H9 (cell line): ENCODE results near the gene TRIM37. TPM values are rescaled to one million over a fixed set of nuclear protein-coding genes. Genes with fewer than 3 reads are reported as not detected.

Experiments
- DNase-seq: peaks from one replicate; pipeline ENCODE4 v3.0.0-alpha.2; 2017
- H2AFZ ChIP-seq: one replicate; pipeline ENCODE4 v1.6.1; 2013; ENCODE audit warnings: mild to moderate bottlenecking, low read length, control low read depth, moderate library complexity
- H2AK5ac ChIP-seq: 2 replicates; pipeline ENCODE4 v1.6.1; 2013; ENCODE audit warnings: low read length, control low read depth, mixed read lengths; ENCODE audit not compliant: insufficient read length
- H2BK120ac ChIP-seq: one replicate; pipeline ENCODE4 v1.6.1; 2013; ENCODE audit warnings: low read depth, mild to moderate bottlenecking, low read length, control low read depth, inconsistent platforms; ENCODE audit not compliant: poor library complexity, severe bottlenecking
- H2BK12ac ChIP-seq: 2 replicates; pipeline ENCODE4 v1.6.1; 2013; ENCODE audit warnings: low read length, control low read depth, mixed read lengths, low read depth; ENCODE audit not compliant: insufficient read length
- H2BK15ac ChIP-seq: 2 replicates; pipeline ENCODE4 v1.6.1; 2013; ENCODE audit warnings: low read depth, low read length, control low read depth
- H2BK20ac ChIP-seq: one replicate; pipeline ENCODE4 v1.6.1; 2013; ENCODE audit warnings: low read depth, mild to moderate bottlenecking, low read length, control low read depth, inconsistent platforms; ENCODE audit not compliant: poor library complexity, severe bottlenecking
- H2BK5ac ChIP-seq: 2 replicates; pipeline ENCODE4 v1.6.1; 2013; ENCODE audit warnings: low read length, control low read depth, mixed read lengths; ENCODE audit not compliant: insufficient read length
- H3K14ac ChIP-seq: 2 replicates; pipeline ENCODE4 v1.6.1; 2013; ENCODE audit warnings: low read length, control low read depth; ENCODE audit not compliant: insufficient read depth
- H3K18ac ChIP-seq: 2 replicates; pipeline ENCODE4 v1.6.1; 2013; ENCODE audit warnings: low read depth, mild to moderate bottlenecking, mixed read lengths, low read length, control low read depth; ENCODE audit not compliant: insufficient read length
- H3K23ac ChIP-seq: 2 replicates; pipeline ENCODE4 v1.6.1; 2013; ENCODE audit warnings: low read length, control low read depth, mixed read lengths, low read depth; ENCODE audit not compliant: insufficient read length
- H3K23me2 ChIP-seq: 2 replicates; pipeline ENCODE4 v1.6.1; 2013; ENCODE audit warnings: low read depth, mild to moderate bottlenecking, mixed read lengths, low read length, control low read depth; ENCODE audit not compliant: insufficient read length, poor library complexity, severe bottlenecking
- H3K27ac ChIP-seq: 2 replicates; pipeline ENCODE4 v1.5.1; 2013; ENCODE audit warnings: low read length, control low read depth, mixed read lengths, low read depth; ENCODE audit not compliant: insufficient read length
- H3K27me3 ChIP-seq: 2 replicates; pipeline ENCODE4 v1.6.1; 2013; ENCODE audit warnings: low read length, control low read depth, inconsistent platforms; ENCODE audit not compliant: insufficient read depth
- H3K4ac ChIP-seq: 2 replicates; pipeline ENCODE4 v1.6.1; 2013; ENCODE audit warnings: low read depth, mild to moderate bottlenecking, control low read depth, inconsistent platforms, low read length, moderate library complexity
- H3K4me1 ChIP-seq: 2 replicates; pipeline ENCODE4 v1.6.1; 2013; ENCODE audit warnings: low read length, control low read depth, inconsistent platforms; ENCODE audit not compliant: insufficient read depth
- H3K4me2 ChIP-seq: 2 replicates; pipeline ENCODE4 v1.6.1; 2013; ENCODE audit warnings: low read length, control low read depth, mixed read lengths; ENCODE audit not compliant: insufficient read length, insufficient read depth
- H3K56ac ChIP-seq: 2 replicates; pipeline ENCODE4 v1.6.1; 2013; ENCODE audit warnings: low read depth, mild to moderate bottlenecking, mixed read lengths, low read length, control low read depth; ENCODE audit not compliant: insufficient read length
- H3K79me1 ChIP-seq: 2 replicates; pipeline ENCODE4 v1.6.1; 2013; ENCODE audit warnings: low read depth, mild to moderate bottlenecking, moderate library complexity, low read length, control low read depth, inconsistent platforms; ENCODE audit not compliant: insufficient read depth, poor library complexity, severe bottlenecking
- H3K79me2 ChIP-seq: 2 replicates; pipeline ENCODE4 v1.6.1; 2013; ENCODE audit warnings: low read length, control low read depth, inconsistent platforms; ENCODE audit not compliant: insufficient read depth
- H3K9ac ChIP-seq: 2 replicates; pipeline ENCODE4 v1.6.1; 2013; ENCODE audit warnings: low read length, control low read depth, mixed read lengths; ENCODE audit not compliant: insufficient read length; ENCODE audit errors: extremely low read depth
- H3K9me3 ChIP-seq: one replicate; pipeline ENCODE4 v1.6.1; 2013; ENCODE audit warnings: low read depth, low read length, inconsistent platforms; ENCODE audit not compliant: control insufficient read depth
- H3T11ph ChIP-seq: one replicate; pipeline ENCODE4 v1.6.1; 2013; ENCODE audit warnings: mild to moderate bottlenecking, low read length, control low read depth, inconsistent platforms
- H4K20me1 ChIP-seq: one replicate; pipeline ENCODE4 v1.6.1; 2013; ENCODE audit not compliant: control insufficient read depth, insufficient read length, insufficient read depth
- H4K5ac ChIP-seq: 2 replicates; pipeline ENCODE4 v1.6.1; 2013; ENCODE audit warnings: low read depth, mild to moderate bottlenecking, mixed read lengths, low read length, control low read depth; ENCODE audit not compliant: insufficient read length
- H4K8ac ChIP-seq: replicated peaks from 2 replicates; pipeline ENCODE4 v1.6.1; 2013; ENCODE audit warnings: low read length, control low read depth, mixed read lengths, low read depth; ENCODE audit not compliant: insufficient read length
- H4K91ac ChIP-seq: 2 replicates; pipeline ENCODE4 v1.6.1; 2013; ENCODE audit warnings: low read depth, mild to moderate bottlenecking, moderate library complexity, mixed read lengths, low read length, control low read depth; ENCODE audit not compliant: insufficient read length
- H3K27ac Mint-ChIP-seq, 3 experiments: 2 replicates in 2 of 3; 3 replicates in 1 of 3; pipeline ENCODE4 v1.8.0; 2020 to 2021; ENCODE audit warnings: mixed read lengths in 3 of 3, mild to moderate bottlenecking in 1 of 3, moderate library complexity in 1 of 3
- H3K27me3 Mint-ChIP-seq: 2 replicates; pipeline ENCODE4 v1.8.0; 2021; ENCODE audit warnings: low read depth, mild to moderate bottlenecking, moderate library complexity, mixed read lengths
- H3K36me3 Mint-ChIP-seq, 3 experiments: 2 replicates in 2 of 3; 3 replicates in 1 of 3; pipeline ENCODE4 v1.8.0; 2020 to 2021; ENCODE audit warnings: low read depth in 3 of 3, mixed read lengths in 3 of 3; ENCODE audit not compliant: insufficient read depth in 1 of 3
- H3K4me1 Mint-ChIP-seq, 2 experiments: 2 replicates each; pipeline ENCODE4 v1.8.0; 2020; ENCODE audit warnings: mixed read lengths in 2 of 2
- H3K4me3 Mint-ChIP-seq, 2 experiments: 2 replicates in 1 of 2; 3 replicates in 1 of 2; pipeline ENCODE4 v1.8.0; 2020 to 2021; ENCODE audit warnings: mild to moderate bottlenecking in 2 of 2, mixed read lengths in 2 of 2, moderate library complexity in 1 of 2
- H3K9me3 Mint-ChIP-seq, 2 experiments: 2 replicates in 1 of 2; 3 replicates in 1 of 2; pipeline ENCODE4 v1.8.0; 2020; ENCODE audit warnings: mild to moderate bottlenecking in 2 of 2, mixed read lengths in 2 of 2, moderate library complexity in 1 of 2
- CTCF ChIP-seq: fragments of 200-600 bp; sonication (generic); conservative IDR thresholded peaks from 3 replicates; pipeline ENCODE4 v1.8.0; 2021; ENCODE audit warnings: antibody characterized with exemption, mild to moderate bottlenecking
- WGBS: extraction: QIAGEN DNeasy Blood & Tissue Kit; methylation state at CpG from one replicate; pipeline ENCODE4 v1.1.7; 2013; ENCODE audit warnings: missing lambda C conversion rate, low lambda C conversion rate, mixed read lengths; ENCODE audit not compliant: insufficient read length; ENCODE audit errors: extremely low coverage; 5-methylcytosine and 5-hydroxymethylcytosine counted together
- total RNA-seq: library from RNA; stranded (reverse); gene quantifications from 2 replicates; pipeline ENCODE4 v1.2.1, GENCODE V29; 2021

The TRIM37 gene
- total RNA-seq, 1 experiment from 2014 or later: 52.1 TPM

GRCh38 chr17:58982626-58983025, 124.1 kb downstream of the TRIM37 start:
- Histone ChIP-seq H3T11ph (no peak overlapping the region), H3K9me3 (no peaks in the 10 kb centered on the region), H2BK20ac (no peak overlapping the region), H2BK120ac (no peak overlapping the region), H2BK12ac (no peak overlapping the region), H2AK5ac (no peak overlapping the region), H4K20me1 (no peaks in the 10 kb centered on the region), H2BK5ac (no peak overlapping the region), H3K27ac (no peak overlapping the region), H2BK15ac (no peak overlapping the region), H3K9ac (no peak overlapping the region), H3K23ac (no peak overlapping the region), H4K8ac (no peak overlapping the region), H3K4ac (no peak overlapping the region), H3K79me2 (no peaks in the 10 kb centered on the region), H4K5ac (no peak overlapping the region), H3K79me1 (no peaks in the 10 kb centered on the region), H4K91ac (no peak overlapping the region), H3K18ac (no peak overlapping the region), H2AFZ (no peak overlapping the region), H3K27me3 (no peaks in the 10 kb centered on the region), H3K56ac (no peak overlapping the region), H3K14ac (no peak overlapping the region), H3K23me2 (no peaks in the 10 kb centered on the region), H3K4me1 (no peaks in the 10 kb centered on the region), H3K4me2 (no peak overlapping the region)
- no peaks in the 10 kb centered on the region for H3K9me3 Mint-ChIP-seq
- WGBS: no CpG with 5 or more reads among the region's 3 CpGs
- no peaks in the 10 kb centered on the region for H3K36me3 Mint-ChIP-seq
- no peak overlapping the region for H3K4me3 Mint-ChIP-seq
- no peak for TF ChIP-seq CTCF
- H3K4me1 Mint-ChIP-seq: peaks cover 17% of the 10 kb centered on the region in 2 experiments
- DNase-seq: no peak
- no peak overlapping the region for H3K27ac Mint-ChIP-seq
- no peaks in the 10 kb centered on the region for H3K27me3 Mint-ChIP-seq
